ENCODE measurements around the gene GBGT1.

GBGT1 gene

DNA sequence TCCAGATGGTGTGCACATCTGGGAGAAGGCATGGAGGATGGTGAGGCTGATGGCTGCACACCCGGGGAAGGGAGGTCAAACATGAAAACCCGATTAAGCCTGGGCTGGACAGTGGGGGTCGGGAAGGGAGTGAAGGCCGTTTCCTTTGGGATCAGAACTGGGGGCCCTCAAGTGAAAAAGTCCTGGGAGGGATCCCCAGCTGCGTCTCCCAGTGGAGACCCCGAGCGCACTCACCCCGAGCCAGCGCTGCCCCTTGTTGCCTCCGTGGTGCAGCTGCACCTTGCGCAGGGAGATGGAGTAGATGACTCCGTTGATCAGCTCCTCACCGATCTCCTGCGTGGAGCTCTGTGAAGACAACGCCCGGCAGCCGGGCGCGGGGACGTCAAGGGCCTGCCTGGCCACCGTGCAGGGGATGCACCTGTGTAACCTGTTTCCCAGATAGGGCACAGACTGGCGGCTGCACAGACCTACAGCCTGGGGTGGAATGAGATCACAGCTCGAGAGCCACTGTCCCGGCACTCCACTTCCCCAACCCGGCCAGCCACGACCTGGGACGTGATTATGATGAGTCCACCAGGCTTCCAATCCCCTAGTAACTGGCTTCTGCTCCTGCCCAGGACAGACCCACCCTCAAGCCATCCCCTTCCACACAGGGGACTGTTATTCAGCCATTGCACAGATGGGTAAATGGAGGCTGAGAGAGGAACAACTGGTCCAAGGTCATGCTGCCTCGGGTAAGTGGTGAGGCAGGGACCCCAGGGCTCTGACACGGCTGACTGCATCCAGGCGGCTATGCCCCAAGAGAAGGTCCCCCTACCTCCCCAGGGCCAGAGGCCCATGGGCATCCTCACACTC lies 51.7 kb downstream of the GBGT1 start:
- DNase-seq = no peak

DNA sequence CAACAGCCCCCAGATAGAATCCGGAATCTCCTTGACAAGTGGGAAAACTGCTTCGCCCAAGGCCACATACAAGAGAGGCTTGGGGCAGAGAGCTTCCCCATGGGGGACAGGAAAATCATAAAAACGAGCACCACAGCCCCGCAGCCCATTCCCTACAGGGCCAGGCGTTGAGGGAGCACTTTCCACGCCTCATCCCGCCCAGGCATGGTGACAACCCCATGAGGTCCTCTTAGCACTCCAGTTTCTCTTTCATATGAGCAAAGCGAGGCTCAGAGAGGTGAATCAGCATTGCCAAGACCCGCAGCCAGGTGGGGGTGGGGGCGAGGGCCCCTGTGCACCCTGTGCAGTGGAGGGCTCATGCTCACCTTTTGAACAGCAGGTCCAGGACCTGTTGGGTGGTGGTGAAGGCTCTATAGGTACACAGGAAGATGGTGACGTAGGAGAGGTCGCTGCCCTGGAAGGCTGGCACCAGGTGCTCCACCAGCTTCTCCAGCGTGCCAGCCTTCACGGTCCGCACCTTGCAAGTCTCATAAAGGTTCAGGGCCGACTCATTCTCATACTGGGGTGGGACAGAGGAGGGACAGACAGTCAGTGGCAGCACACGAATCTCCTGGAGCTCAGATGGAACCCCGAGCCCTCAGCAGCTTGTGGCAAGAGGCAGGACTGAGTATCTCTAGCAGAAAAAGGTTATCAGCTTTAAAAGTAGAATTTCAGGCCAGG lies 53.6 kb downstream of the GBGT1 start:
- no peak for DNase-seq

DNA sequence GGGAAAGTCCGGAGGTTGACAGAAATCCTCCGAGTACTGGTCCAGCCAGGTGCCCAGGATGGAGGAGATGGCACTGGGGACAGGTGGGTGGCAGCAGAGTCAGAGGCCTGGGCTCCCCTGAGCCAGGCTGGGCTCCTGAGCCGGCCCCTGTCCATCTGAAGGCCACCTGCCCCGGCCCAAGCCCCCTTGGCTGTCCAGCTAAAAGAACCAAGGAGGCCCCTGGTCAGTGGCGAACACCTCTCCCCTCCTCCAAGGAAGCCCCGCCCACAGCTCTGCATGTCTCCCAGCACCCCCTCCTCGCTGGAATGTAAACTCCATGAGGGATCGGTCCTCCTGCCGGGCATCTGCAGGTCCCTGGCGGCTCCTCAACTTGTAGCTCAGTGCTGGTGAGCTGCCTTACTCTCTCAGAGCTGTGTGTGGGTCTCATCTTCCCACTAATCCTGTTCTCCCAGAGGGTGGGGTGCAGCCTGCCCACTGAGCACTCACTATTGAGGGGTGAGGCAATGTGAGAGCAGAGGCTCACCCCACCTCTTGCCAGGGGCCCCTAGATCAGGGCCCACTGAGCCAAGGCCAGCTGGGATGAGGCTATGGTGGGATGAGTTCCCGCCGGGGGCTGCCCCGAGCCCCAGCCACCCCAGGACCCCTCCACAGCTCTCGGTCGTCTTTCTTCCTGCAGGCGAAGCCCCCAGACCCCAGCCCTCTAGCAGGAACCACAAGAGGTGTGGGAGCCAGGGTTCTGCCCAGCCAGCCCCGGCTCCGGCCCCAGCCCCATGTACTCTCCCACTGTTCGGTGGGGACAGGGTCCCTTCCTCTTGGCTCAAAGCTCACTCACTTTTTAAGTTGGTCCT lies 54.7 kb downstream of the GBGT1 start:
- DNase-seq = no peak

DNA sequence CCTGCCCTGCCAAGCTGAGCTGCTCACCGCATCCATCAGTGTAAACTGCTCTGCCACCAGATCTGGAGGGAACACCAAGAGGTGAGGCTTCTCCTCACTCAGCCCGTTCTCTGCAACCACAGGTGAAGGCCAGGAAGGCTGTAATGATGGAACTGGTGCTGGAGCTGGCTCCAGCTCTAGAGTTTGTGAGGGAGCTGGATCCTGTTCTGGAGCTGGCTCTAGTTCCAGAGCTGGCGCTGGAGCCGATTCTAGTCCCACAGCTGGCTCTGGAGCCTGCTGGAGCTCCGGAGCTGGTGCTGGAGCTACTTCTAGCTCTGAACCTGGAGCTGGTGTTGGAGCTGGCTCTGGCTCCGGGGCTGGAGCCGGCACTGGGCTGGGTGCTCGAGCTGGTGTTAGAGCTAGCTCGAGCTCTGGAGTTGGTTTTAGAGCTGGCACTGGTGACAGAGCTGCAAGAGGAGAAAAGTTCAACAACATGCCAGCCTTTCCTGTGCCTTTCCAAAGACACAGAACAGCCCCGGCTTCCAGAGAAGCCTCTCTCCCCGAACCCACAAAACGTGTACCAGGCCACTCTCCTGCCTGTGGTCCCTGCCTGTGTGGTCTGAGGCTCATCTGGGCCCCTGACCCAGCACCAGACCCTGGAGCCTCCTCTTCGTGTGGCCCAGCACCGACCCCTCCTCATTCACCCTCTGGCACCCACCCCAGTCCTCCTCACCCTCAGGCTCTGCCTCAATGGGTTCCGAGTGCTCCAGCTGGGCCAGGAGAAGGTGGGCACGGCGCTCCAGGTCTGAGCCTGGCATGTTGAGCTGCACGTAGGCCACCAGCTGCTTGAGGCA lies 55.5 kb downstream of the GBGT1 start:
- no peak for DNase-seq

DNA sequence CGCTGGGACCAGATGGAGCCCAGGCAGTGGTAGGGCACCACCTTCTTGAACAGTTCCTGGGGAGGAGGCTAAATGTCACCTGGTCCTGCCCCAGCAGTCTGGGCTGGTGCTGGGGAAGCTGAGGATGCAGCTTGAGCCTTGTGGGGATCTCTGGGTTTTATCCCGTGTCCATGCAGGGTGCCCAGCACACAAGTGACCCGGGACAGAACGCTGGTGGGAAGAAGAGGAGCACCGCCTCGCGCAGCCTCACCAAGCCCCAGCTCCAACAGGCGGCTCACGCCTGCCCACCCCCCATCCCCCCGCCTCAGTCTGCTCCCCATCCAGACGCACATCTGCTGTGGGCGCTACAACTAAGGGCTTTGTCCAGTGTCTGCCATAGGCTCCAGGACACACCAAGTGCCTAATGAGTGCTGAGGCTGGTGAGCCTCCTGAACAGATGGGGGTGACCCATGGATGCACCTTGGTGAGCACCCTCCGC lies 56.4 kb downstream of the GBGT1 start:
- DNase-seq = no peak

DNA sequence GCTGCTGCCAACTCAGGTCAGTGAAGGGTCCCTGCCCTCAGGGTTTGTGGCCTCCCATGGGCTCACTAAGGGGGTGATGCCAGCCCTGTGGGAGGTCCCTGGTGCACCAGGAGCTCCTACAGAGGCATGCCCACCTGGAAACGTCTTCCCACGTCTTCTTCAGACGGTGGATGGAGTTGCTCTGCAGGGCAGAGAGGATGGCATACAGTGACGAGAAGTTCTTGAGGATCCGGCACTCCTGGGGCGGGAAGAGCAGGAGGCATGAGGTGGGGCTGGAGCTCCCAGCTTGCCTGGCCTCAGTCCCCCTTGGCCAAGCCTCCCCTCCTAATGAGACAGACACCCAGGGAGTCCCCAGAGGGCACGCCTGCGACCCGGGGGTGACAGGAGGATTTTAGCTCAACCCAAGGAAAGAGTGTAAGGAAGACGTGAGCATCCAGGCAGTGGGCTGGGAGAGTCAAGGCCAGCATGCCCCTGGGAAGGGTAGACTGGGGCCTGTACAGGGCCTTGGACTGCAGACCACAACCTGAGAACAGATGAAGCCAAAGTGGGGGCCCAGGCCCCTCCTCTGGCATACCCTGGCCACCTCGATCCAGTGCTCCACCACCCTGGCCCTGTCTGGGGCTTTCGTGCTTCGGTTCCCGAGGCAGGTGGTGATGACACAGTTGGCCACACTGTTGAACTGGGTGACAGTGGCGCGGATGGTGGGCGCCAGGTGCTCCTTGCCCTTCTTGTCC lies 57.0 kb downstream of the GBGT1 start:
- DNase-seq = no peak

DNA sequence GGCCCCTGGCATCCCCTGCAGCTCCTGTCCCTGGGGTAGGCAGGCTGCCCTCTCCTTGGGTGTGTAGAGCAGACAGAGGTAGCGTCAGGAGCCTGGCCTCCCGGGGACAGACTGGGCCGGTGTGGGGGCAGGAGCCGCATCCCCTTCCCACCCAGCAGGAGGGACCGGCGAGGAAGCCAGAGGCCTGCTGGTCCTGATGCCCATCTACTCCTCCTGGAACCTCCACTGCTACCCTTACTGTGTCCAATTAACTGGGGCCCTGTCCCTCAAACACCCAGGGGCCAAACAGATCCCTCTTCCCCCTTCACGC lies 58.3 kb downstream of the GBGT1 start:
- no peak for DNase-seq

DNA sequence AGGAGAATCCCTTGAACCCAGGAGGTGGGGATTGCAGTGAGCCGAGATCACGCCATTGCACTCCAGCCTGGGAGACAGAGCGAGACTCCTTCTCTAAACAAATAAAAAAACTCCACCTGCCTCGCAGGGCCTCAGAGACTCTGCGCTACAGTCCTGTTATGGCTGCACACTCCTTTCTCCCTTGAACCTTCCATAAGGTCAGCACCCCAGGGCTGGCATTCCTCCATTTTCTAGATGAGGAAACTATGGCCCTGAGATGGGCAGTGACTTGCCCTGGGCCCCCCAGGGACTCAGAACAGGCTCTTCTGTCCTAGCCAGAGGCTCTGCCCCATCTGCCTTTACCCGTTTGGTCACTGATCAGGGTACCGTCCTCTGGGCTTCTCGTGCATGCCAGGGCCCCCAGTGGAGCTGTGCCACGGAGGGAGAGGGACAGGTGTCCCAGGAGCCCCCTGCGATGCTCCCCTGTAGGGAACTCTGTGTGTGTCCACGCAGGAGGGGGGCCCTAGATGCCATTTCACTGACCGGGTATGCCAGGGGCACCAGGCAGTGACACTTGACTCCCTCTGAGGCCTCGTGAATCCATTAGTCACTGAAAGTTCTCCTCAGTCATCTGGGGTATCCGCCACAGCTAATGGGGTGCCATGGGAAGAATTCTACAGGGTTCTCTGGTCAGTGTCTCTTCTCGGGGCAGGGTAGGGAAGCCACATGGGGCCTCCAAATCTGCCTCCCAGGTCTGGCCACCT lies 58.8 kb downstream of the GBGT1 start:
- DNase-seq = no peak

DNA sequence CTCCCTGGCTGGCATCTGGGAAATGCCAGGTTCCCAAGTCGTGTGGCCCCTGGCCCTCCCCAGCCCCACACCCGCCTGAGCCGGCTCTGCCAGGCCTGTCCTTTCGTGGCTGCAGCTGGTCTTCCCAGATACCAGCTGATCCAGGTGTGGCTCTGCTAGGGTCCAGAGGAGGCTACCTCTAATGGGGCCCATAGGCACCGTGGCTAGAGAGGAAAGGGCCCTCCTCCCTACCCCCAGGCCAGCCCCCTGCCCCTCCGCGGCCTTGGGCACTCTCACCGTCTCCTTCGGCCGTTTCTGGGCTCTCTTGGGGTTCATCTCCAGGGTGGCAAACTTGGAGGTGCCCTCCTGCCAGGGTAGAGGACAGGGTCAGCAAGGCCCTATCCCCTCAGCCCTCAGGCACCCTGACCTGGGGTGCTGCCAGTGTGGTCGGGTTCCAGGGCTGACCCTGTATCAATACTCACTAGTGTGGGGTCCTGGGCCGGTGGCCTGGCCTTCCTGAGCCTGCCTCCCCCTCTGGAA lies 59.7 kb downstream of the GBGT1 start:
- no peak for DNase-seq

DNA sequence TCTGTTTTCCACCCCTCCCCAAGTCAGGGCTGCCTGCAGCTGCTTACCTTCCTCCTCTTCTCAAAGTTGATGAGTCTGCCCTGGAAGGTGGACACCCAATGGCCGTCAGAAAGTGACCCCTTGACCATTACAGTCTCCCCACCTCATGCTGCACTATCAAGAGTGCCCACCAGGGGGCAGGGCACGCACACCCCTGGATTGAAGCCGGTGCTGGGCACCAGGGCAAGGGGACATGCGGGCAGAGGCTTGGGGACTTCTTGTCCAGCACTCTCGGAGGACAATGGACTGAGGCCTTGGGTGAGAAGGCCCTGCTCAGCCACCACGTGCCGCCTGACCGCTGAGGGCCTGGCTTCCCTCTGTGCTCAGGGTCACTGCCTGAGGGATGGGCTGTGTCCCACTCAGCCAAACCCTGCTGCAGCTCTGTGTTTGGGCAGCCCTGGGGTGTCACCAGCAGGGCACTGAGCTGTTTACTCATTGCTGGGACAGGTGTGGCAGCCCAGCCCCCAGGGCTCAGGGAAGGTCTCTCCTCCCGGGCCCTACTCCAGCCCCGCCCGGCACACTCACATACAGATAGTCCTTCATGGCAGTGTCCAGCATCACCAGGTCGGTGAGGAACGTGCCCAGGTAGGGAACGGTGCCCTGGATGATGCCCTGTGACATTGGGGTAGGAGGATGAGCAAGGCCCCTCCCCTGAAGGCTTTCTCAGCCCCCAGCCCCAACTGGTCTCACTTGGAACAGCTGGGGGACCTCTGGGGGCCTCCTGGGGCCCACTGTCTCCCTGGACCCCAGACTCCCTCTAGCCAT lies 60.3 kb downstream of the GBGT1 start:
- DNase-seq = no peak
